ENCODE results near the gene SAP30L.

SAP30L gene

GRCh38 chr5:154408811-154409210, 37.0 kb upstream of the SAP30L start:
- Histone ChIP-seq H3K27ac (ENCODE audit: low read length) (no peak overlapping the region), H2AFZ (ENCODE audit: low read length) (no peak overlapping the region), H3K27me3 (replicated peaks; ENCODE audit: insufficient read depth, low read length) (no peaks in the 10 kb centered on the region), H3K4me3 (ENCODE audit: low read length) (no peak overlapping the region), H3K36me3 (replicated peaks; ENCODE audit: insufficient read depth, low read length) (no peaks in the 10 kb centered on the region), H3F3A (ENCODE audit: insufficient read depth, low read length) (no peaks in the 10 kb centered on the region), H3K9ac (ENCODE audit: low read length) (no peak overlapping the region), H4K20me1 (ENCODE audit: insufficient read depth, low read length) (no peaks in the 10 kb centered on the region), H3K79me2 (ENCODE audit: low read length) (no peaks in the 10 kb centered on the region), H3K4me2 (ENCODE audit: low read depth, low read length) (no peak overlapping the region), H3K9me3 (replicated peaks; ENCODE audit: insufficient read depth, low read length) (no peaks in the 10 kb centered on the region), H3K4me1 (ENCODE audit: low read length) (peaks cover 6% of the 10 kb centered on the region), H3K9me2 (replicated peaks; ENCODE audit: insufficient read depth, low read length) (no peaks in the 10 kb centered on the region)
- TF ChIP-seq CTCF (IDR thresholded peaks at IDR 0.05; ENCODE audit: low read length) (no peak), EZH2 (optimal IDR thresholded peaks at IDR 0.05; ENCODE audit: low read depth, low read length) (no peak)
- DNase-seq: no peak

GRCh38 chr5:154409230-154409840, 36.5 kb upstream of the SAP30L start:
- H3K79me2 ChIP-seq (ENCODE audit: low read length): no peaks in the 10 kb centered on the region
- no peak overlapping the region for H3K4me3 ChIP-seq (ENCODE audit: low read length)
- no peaks in the 10 kb centered on the region for H3K36me3 ChIP-seq (replicated peaks; ENCODE audit: insufficient read depth, low read length)
- DNase-seq: no peak
- peaks cover 6% of the 10 kb centered on the region for H3K4me1 ChIP-seq (ENCODE audit: low read length)
- H3K27me3 ChIP-seq (replicated peaks; ENCODE audit: insufficient read depth, low read length): no peaks in the 10 kb centered on the region
- no peak for TF ChIP-seq EZH2 (optimal IDR thresholded peaks at IDR 0.05; ENCODE audit: low read depth, low read length)
- no peak for TF ChIP-seq EZH2phosphoT487 (IDR thresholded peaks at IDR 0.05; ENCODE audit: low read length)
- TF ChIP-seq CTCF (IDR thresholded peaks at IDR 0.05; ENCODE audit: low read length): no peak
- H3K27ac ChIP-seq (ENCODE audit: low read length): no peak overlapping the region
- no peak overlapping the region for H3K4me2 ChIP-seq (ENCODE audit: low read depth, low read length)
- H3F3A ChIP-seq (ENCODE audit: insufficient read depth, low read length): no peaks in the 10 kb centered on the region
- no peak overlapping the region for H3K9ac ChIP-seq (ENCODE audit: low read length)
- H2AFZ ChIP-seq (ENCODE audit: low read length): no peak overlapping the region
- no peaks in the 10 kb centered on the region for H3K9me2 ChIP-seq (replicated peaks; ENCODE audit: insufficient read depth, low read length)
- no peaks in the 10 kb centered on the region for H3K9me3 ChIP-seq (replicated peaks; ENCODE audit: insufficient read depth, low read length)
- H4K20me1 ChIP-seq (ENCODE audit: insufficient read depth, low read length): no peaks in the 10 kb centered on the region

- Histone ChIP-seq H3F3A (ENCODE audit: insufficient read depth, low read length) (no peaks in the 10 kb centered on the region), H3K27ac (ENCODE audit: low read length) (no peak overlapping the region), H3K9me2 (replicated peaks; ENCODE audit: insufficient read depth, low read length) (no peaks in the 10 kb centered on the region), H3K4me1 (ENCODE audit: low read length) (peaks cover 6% of the 10 kb centered on the region), H3K4me2 (ENCODE audit: low read depth, low read length) (no peak overlapping the region), H3K79me2 (ENCODE audit: low read length) (no peaks in the 10 kb centered on the region), H4K20me1 (ENCODE audit: insufficient read depth, low read length) (no peaks in the 10 kb centered on the region), H2AFZ (ENCODE audit: low read length) (no peak overlapping the region), H3K27me3 (replicated peaks; ENCODE audit: insufficient read depth, low read length) (no peaks in the 10 kb centered on the region), H3K36me3 (replicated peaks; ENCODE audit: insufficient read depth, low read length) (no peaks in the 10 kb centered on the region), H3K9ac (ENCODE audit: low read length) (no peak overlapping the region), H3K4me3 (ENCODE audit: low read length) (no peak overlapping the region), H3K9me3 (replicated peaks; ENCODE audit: insufficient read depth, low read length) (no peaks in the 10 kb centered on the region)
- TF ChIP-seq EZH2phosphoT487 (IDR thresholded peaks at IDR 0.05; ENCODE audit: low read length) (no peak), EZH2 (optimal IDR thresholded peaks at IDR 0.05; ENCODE audit: low read depth, low read length) (no peak), CTCF (IDR thresholded peaks at IDR 0.05; ENCODE audit: low read length) (no peak)
- no peak for DNase-seq
Measured at GRCh38 chr5:154410008-154410407, 35.8 kb upstream of the SAP30L start.
